Stimulated activated memory B cell treated with anti-CD40 and anti-IgM and Interleukin-4, amounts not matched to agents 10 μg/mL and 1 μg/mL and 100 μg/mL, for 72 hours (primary cell): Measurements from ENCODE around the gene POLR1A.

Experiments
- ATAC-seq: fragments of 150-1000 bp; cut with Tn5 transposase; 2 replicates; pipeline ENCODE4 v1.10.0; 2021
- H3K27ac Mint-ChIP-seq: one replicate; pipeline ENCODE4 v1.8.0; 2022; ENCODE audit warnings: mild to moderate bottlenecking, mixed read lengths
- H3K27me3 Mint-ChIP-seq: one replicate; pipeline ENCODE4 v1.8.0; 2022; ENCODE audit warnings: mixed read lengths
- H3K36me3 Mint-ChIP-seq: one replicate; pipeline ENCODE4 v1.8.0; 2022; ENCODE audit warnings: mixed read lengths
- H3K4me1 Mint-ChIP-seq: one replicate; pipeline ENCODE4 v1.8.0; 2022; ENCODE audit warnings: mixed read lengths
- H3K4me3 Mint-ChIP-seq: one replicate; pipeline ENCODE4 v1.8.0; 2022; ENCODE audit warnings: mild to moderate bottlenecking, moderate library complexity, mixed read lengths
- H3K9me3 Mint-ChIP-seq: one replicate; pipeline ENCODE4 v1.8.0; 2022; ENCODE audit warnings: mixed read lengths

The POLR1A gene

DNA sequence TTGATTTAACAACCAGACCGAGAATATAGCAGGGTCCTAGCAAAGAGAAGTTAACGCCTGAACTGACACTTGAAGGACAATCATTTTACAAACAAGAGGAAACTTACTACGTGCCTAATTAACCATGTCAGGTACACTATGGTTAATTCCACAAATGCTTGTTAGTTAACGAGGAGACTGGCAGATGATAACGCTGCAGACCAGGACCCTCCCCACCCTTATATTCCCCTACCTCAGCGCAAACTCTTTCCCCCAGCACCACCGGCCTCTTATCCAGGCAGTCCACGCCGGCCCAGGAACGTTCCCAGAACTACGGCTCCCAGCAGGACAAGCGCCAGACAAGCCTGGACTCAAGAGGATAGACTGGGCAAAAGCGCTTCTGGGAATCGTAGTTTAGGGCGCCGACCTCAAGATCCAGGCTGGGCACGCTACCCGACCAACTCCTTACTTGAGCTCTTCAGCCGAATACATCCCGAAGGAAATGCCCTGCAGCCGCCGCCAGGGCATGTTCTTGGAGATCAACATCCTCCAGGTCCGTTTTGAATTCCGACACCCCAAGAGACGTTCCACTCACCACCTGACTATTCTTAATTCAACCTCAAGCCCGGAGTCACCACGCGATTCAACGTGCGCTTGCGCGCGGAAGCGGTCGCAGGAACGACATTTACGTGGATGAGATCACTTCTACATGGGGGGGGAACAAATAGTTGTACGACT, at the start of gene POLR1A:
TSS of gene POLR1A (minus strand) at position 635 of the 717 bp plus-strand sequence. CDS start at position 525, 110 bp downstream.
- Mint-ChIP-seq H3K4me3 (peak within 1 kb of the TSS; percentile 90), H3K27me3 (no peaks in the 10 kb centered on the region), H3K27ac (peak within 1 kb of the TSS; percentile 99), H3K9me3 (no peaks in the 10 kb centered on the region), H3K4me1 (peaks cover 54% of the 10 kb centered on the region), H3K36me3 (peaks cover 46% of the 10 kb centered on the region)
- ATAC-seq, result peak; percentile 92

DNA sequence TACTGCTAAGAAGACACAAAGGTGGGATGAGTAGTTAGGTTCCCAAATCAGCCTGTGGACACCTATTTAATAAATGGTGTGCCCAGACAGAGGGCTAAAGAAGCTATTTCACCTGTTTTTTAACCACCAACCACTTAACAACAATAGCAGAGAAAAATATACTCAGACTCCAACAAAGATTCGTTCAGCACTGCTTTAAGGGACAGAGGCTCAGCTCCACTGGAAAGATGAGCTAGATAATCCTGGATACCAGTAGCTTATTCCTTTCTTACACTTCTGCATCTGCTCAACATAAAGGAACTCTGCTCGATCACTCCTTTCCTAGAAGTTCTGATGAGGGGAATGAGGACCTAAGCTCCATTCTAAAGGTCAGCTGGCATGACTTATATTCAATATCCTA, 44.8 kb upstream of the POLR1A start:
- Mint-ChIP-seq H3K36me3 (peaks cover 62% of the 10 kb centered on the region), H3K4me3 (no peak overlapping the region), H3K4me1 (no peaks in the 10 kb centered on the region), H3K27ac (no peak overlapping the region), H3K9me3 (no peaks in the 10 kb centered on the region), H3K27me3 (no peaks in the 10 kb centered on the region)
- ATAC-seq, result no peak

- ATAC-seq, result no peak
- Mint-ChIP-seq H3K27ac (no peak overlapping the region), H3K36me3 (peaks cover 64% of the 10 kb centered on the region), H3K4me1 (no peaks in the 10 kb centered on the region), H3K27me3 (no peaks in the 10 kb centered on the region), H3K4me3 (no peak overlapping the region), H3K9me3 (no peaks in the 10 kb centered on the region)
Observed at GRCh38 chr2:86147793-86148192, 42.1 kb upstream of the POLR1A start.

DNA sequence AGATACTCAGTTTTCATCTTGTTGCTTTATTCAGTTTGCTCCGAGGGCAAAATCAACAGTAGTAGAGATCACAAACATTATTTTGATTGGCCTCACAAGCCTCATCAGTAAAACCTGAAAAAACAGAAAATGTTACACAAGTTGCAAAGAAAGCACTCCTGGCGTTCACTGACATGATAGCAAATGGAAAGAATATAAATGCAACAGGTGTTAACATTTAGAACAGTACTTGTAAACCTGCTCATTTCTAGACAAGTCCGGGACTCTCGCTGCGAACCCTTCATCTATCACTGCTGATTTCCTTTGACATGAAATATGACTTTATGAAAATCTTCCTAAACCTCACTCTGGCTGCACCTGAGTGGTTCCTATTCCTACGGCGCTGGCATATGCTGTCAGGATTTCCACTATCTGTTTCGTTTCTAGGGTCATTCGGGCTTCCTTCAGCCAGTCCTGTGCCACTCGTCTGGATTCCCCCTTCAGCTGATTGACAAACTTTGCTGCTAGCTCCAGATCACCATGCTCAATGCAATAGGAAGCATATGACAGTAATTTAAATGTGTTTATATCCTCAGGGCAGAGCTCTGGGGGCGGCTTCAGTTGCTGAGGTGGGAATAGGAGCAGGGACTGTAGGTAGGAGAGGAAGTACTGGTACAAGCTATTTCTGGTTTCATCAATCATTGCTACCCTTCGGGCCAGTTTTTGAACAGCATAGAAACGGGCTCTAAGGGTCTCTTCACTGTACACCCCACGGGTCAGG, 38.4 kb upstream of the POLR1A start:
- Mint-ChIP-seq H3K27ac (no peak overlapping the region), H3K9me3 (no peaks in the 10 kb centered on the region), H3K27me3 (no peaks in the 10 kb centered on the region), H3K4me1 (no peaks in the 10 kb centered on the region), H3K4me3 (no peak overlapping the region), H3K36me3 (peaks cover 62% of the 10 kb centered on the region)
- ATAC-seq, result no peak

- no peak for ATAC-seq
- Mint-ChIP-seq H3K9me3 (no peaks in the 10 kb centered on the region), H3K4me3 (no peak overlapping the region), H3K27ac (no peak overlapping the region), H3K4me1 (no peaks in the 10 kb centered on the region), H3K36me3 (peaks cover 64% of the 10 kb centered on the region), H3K27me3 (no peaks in the 10 kb centered on the region)
Observed at GRCh38 chr2:86143307-86143706, 37.6 kb upstream of the POLR1A start.

GRCh38 chr2:86142436-86143257, 37.0 kb upstream of the POLR1A start:
- no peak overlapping the region for H3K27ac Mint-ChIP-seq
- no peaks in the 10 kb centered on the region for H3K9me3 Mint-ChIP-seq
- no peak overlapping the region for H3K4me3 Mint-ChIP-seq
- no peaks in the 10 kb centered on the region for H3K27me3 Mint-ChIP-seq
- no peaks in the 10 kb centered on the region for H3K4me1 Mint-ChIP-seq
- no peak for ATAC-seq
- H3K36me3 Mint-ChIP-seq, result peaks cover 65% of the 10 kb centered on the region

- Mint-ChIP-seq H3K27ac (no peak overlapping the region), H3K9me3 (no peaks in the 10 kb centered on the region), H3K27me3 (no peaks in the 10 kb centered on the region), H3K4me3 (no peak overlapping the region), H3K36me3 (peaks cover 71% of the 10 kb centered on the region), H3K4me1 (no peaks in the 10 kb centered on the region)
- ATAC-seq, result no peak
Observed at GRCh38 chr2:86140969-86141392, 35.3 kb upstream of the POLR1A start.

GRCh38 chr2:86139981-86140380, 34.3 kb upstream of the POLR1A start:
- H3K9me3 Mint-ChIP-seq, result no peaks in the 10 kb centered on the region
- H3K4me3 Mint-ChIP-seq, result no peak overlapping the region
- ATAC-seq, result no peak
- no peaks in the 10 kb centered on the region for H3K27me3 Mint-ChIP-seq
- H3K27ac Mint-ChIP-seq, result no peak overlapping the region
- no peaks in the 10 kb centered on the region for H3K4me1 Mint-ChIP-seq
- peaks cover 77% of the 10 kb centered on the region for H3K36me3 Mint-ChIP-seq

DNA sequence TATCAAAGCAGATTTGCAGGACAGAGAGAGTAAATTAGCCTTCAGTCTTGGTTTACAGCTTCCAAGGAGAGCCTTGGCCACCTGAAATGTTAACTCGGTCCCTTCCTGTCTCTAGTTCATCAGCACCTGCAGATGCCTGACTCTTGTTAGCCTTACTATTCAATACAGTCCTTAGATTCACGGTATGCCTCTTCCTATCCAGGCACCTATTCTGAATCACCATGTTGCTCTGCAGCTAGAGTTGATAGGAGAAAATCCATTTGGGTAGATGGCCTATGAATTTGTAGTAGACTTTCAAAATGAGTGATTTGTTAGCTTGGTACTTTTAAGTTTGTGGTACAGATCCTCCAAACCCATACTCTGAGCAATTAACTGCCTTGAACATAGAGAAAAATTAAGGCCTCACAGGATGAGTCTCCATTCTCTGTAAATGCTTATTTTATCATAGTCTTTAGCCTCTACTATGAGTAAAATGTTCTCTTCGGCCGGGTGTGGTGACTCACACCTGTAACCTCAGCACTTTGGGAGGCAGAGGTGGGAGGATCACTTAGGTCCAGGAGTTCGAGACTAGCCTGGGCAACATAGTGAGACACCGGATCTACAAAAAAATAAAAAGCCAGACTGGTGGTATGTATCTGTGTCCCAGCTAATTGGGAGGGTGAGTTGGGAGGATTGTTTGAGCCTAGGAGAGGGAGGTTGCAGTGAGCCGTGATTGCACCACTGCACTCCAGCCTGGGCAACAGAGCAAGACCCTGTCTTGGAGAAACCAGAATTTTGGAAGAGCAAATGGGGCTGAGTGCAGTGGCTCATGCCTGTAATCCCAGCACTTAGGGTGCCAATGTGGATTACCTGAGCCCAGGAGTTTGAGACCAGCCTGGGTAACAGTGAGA, 33.3 kb upstream of the POLR1A start:
- H3K4me1 Mint-ChIP-seq, result no peaks in the 10 kb centered on the region
- no peak overlapping the region for H3K4me3 Mint-ChIP-seq
- H3K27ac Mint-ChIP-seq, result no peak overlapping the region
- H3K27me3 Mint-ChIP-seq, result no peaks in the 10 kb centered on the region
- no peak for ATAC-seq
- H3K9me3 Mint-ChIP-seq, result no peaks in the 10 kb centered on the region
- H3K36me3 Mint-ChIP-seq, result peaks cover 75% of the 10 kb centered on the region

- no peaks in the 10 kb centered on the region for H3K27me3 Mint-ChIP-seq
- no peak overlapping the region for H3K27ac Mint-ChIP-seq
- peaks cover 84% of the 10 kb centered on the region for H3K36me3 Mint-ChIP-seq
- no peaks in the 10 kb centered on the region for H3K9me3 Mint-ChIP-seq
- no peaks in the 10 kb centered on the region for H3K4me1 Mint-ChIP-seq
- ATAC-seq, result no peak
- no peak overlapping the region for H3K4me3 Mint-ChIP-seq
Observed at GRCh38 chr2:86136141-86136540, 30.5 kb upstream of the POLR1A start.

- Mint-ChIP-seq H3K36me3 (peaks cover 80% of the 10 kb centered on the region), H3K27ac (no peak overlapping the region), H3K4me3 (no peak overlapping the region), H3K9me3 (no peaks in the 10 kb centered on the region), H3K27me3 (no peaks in the 10 kb centered on the region), H3K4me1 (no peaks in the 10 kb centered on the region)
- ATAC-seq, result no peak
Observed at GRCh38 chr2:86135653-86136052, 30.0 kb upstream of the POLR1A start.

GRCh38 chr2:86134709-86135108, 29.0 kb upstream of the POLR1A start:
- ATAC-seq, result no peak

GRCh38 chr2:86124683-86125082, 19.0 kb upstream of the POLR1A start:
- peaks cover 70% of the 10 kb centered on the region for H3K36me3 Mint-ChIP-seq
- no peak overlapping the region for H3K4me3 Mint-ChIP-seq
- H3K27ac Mint-ChIP-seq, result no peak overlapping the region
- H3K9me3 Mint-ChIP-seq, result no peaks in the 10 kb centered on the region
- no peak for ATAC-seq
- no peaks in the 10 kb centered on the region for H3K27me3 Mint-ChIP-seq
- H3K4me1 Mint-ChIP-seq, result peaks cover 10% of the 10 kb centered on the region

More at GRCh38 chr2:86134709-86135108, 29.0 kb upstream of the POLR1A start:
- Mint-ChIP-seq H3K4me3 (no peak overlapping the region), H3K36me3 (peaks cover 74% of the 10 kb centered on the region), H3K9me3 (no peaks in the 10 kb centered on the region), H3K4me1 (peaks cover 7% of the 10 kb centered on the region), H3K27me3 (no peaks in the 10 kb centered on the region), H3K27ac (peak overlapping the region; percentile 6)

DNA sequence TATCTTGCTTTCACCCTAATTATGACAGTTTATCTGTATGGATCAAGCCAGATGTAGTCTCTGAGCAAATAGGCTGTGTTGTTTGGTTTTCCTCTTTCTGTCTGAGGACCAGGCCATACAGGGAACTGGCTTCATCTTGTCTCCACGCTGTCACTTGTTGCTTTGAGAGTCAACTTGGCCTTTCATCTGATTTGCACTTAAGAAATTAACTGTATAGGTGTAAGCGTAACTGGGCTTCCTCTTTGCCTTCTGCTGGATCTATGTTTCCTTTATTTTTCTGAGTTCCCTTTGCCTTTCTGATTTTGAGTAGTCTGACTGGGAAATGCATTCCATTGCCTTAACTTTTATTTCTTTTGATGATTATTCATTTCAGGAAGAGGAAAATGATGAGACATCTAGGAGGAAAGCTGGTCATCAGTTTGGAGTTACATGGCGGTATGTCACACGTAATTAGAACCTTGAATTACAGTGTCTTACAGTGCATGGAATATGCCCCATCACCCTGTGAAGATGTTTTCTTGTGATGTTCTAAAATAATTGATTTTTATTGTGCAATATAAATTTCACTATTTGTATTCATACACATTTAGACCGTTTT, 17.7 kb upstream of the POLR1A start:
- H3K4me3 Mint-ChIP-seq, result no peak overlapping the region
- H3K9me3 Mint-ChIP-seq, result no peaks in the 10 kb centered on the region
- no peak overlapping the region for H3K27ac Mint-ChIP-seq
- H3K27me3 Mint-ChIP-seq, result no peaks in the 10 kb centered on the region
- no peak for ATAC-seq
- peaks cover 68% of the 10 kb centered on the region for H3K36me3 Mint-ChIP-seq
- no peaks in the 10 kb centered on the region for H3K4me1 Mint-ChIP-seq
